Endothelial cell of umbilical vein (primary cell): ENCODE results near the gene MMP25. TPM values are rescaled to one million over a fixed set of nuclear protein-coding genes. Genes with fewer than 3 reads are reported as not detected.

Experiments
- BruUV-seq: library from RNA; stranded (reverse); fragments of 400-500 nt; replicated peaks from 2 replicates; lab custom pipeline; 2021; lab: Mats Ljungman, UMichigan
- CTCF ChIA-PET: fragments of 300-600, 350-600 bp; sonication (Branson Sonifier 250); formaldehyde crosslinking; loops from one replicate; lab custom pipeline; 2021; ENCODE audit warnings: antibody characterized with exemption, inconsistent platforms; lab: Charles Lee
- POLR2A ChIA-PET: fragments of 300-600, 350-600 bp; sonication (Branson Sonifier 250); formaldehyde crosslinking; loops from one replicate; lab custom pipeline; 2021; ENCODE audit warnings: antibody characterized with exemption, inconsistent platforms; lab: Charles Lee
- DNase-seq: peaks from one replicate; pipeline ENCODE4 v3.0.0-alpha.2; 2011; ENCODE audit warnings: low read depth, low spot score
- FAIRE-seq: peaks from 2 replicates; lab custom pipeline; 2011; peaks lifted over from hg19 to GRCh38; lab: Jason Lieb, UNC
- H2AFZ ChIP-seq: 2 replicates; pipeline ENCODE4 v1.6.0; 2012; ENCODE audit warnings: low read depth, low read length, control low read depth, inconsistent platforms
- H3K27ac ChIP-seq: 2 replicates; pipeline ENCODE4 v1.5.1; 2011; ENCODE audit warnings: low read depth, mild to moderate bottlenecking, control low read depth, low read length, moderate library complexity; ENCODE audit not compliant: insufficient read depth
- H3K27me3 ChIP-seq, 2 experiments: 2 replicates each; pipeline versions ENCODE4 v1.6.0 to v1.6.1; 2011; ENCODE audit warnings: low read length in 2 of 2, mixed read lengths in 1 of 2; ENCODE audit not compliant: control insufficient read depth in 2 of 2, insufficient read depth in 2 of 2
- H3K36me3 ChIP-seq, 2 experiments: 2 replicates in 1 of 2; 3 replicates in 1 of 2; pipeline ENCODE4 v1.5.1; 2011; ENCODE audit warnings: low read length in 2 of 2, mild to moderate bottlenecking in 1 of 2, moderate library complexity in 1 of 2; ENCODE audit not compliant: control insufficient read depth in 2 of 2, insufficient read depth in 2 of 2; ENCODE audit errors: extremely low read depth in 1 of 2
- H3K4me1 ChIP-seq: 3 replicates; pipeline ENCODE4 v1.5.1; 2011; ENCODE audit warnings: mild to moderate bottlenecking, low read length; ENCODE audit not compliant: control insufficient read depth, insufficient read depth; ENCODE audit errors: extremely low read depth
- H3K4me2 ChIP-seq: 2 replicates; pipeline ENCODE4 v1.6.1; 2011; ENCODE audit warnings: low read length, control low read depth, mixed read lengths; ENCODE audit not compliant: insufficient read depth
- H3K4me3 ChIP-seq, 3 experiments: fragments of 200-600 bp in 1 of 3; sonication (generic), shearing (Covaris generic) in 1 of 3; replicated peaks in 1 of 3; 2 replicates each; pipeline ENCODE4 v1.5.1; 2011 to 2016; ENCODE audit warnings: control low read depth in 3 of 3, low read length in 3 of 3, mild to moderate bottlenecking in 2 of 3, inconsistent platforms in 1 of 3, low read depth in 1 of 3, moderate library complexity in 1 of 3; ENCODE audit not compliant: insufficient read depth in 1 of 3
- H3K79me2 ChIP-seq: 2 replicates; pipeline ENCODE4 v1.6.0; 2012; ENCODE audit warnings: low read length, inconsistent platforms; ENCODE audit not compliant: control insufficient read depth, insufficient read depth
- H3K9ac ChIP-seq: replicated peaks from 2 replicates; pipeline ENCODE3; 2011; ENCODE audit warnings: low read length, control low read depth; ENCODE audit not compliant: insufficient read depth; ENCODE audit errors: extremely low read depth
- H3K9me1 ChIP-seq: replicated peaks from 3 replicates; pipeline ENCODE4 v1.6.0; 2011; ENCODE audit warnings: mild to moderate bottlenecking, low read length; ENCODE audit not compliant: control insufficient read depth, insufficient read depth; ENCODE audit errors: extremely low read depth
- H3K9me3 ChIP-seq: replicated peaks from 2 replicates; pipeline ENCODE4 v1.5.1; 2012; ENCODE audit warnings: low read length, inconsistent platforms; ENCODE audit not compliant: control insufficient read depth, insufficient read depth
- H4K20me1 ChIP-seq: replicated peaks from 2 replicates; pipeline ENCODE3; 2011; ENCODE audit warnings: mild to moderate bottlenecking, low read length; ENCODE audit not compliant: control insufficient read depth, insufficient read depth; ENCODE audit errors: extremely low read depth
- CTCF ChIP-seq, 2 donors: IDR thresholded peaks; 1 replicate in 1 of 2; 2 replicates in 1 of 2; pipeline ENCODE4 v1.5.1; 2011; ENCODE audit warnings: low read length in 2 of 2, mild to moderate bottlenecking in 2 of 2, moderate library complexity in 2 of 2, control low read depth in 1 of 2, inconsistent platforms in 1 of 2, low read depth in 1 of 2; ENCODE audit not compliant: insufficient read depth in 1 of 2; ENCODE audit errors: extremely low read depth in 1 of 2
- EZH2 ChIP-seq: IDR thresholded peaks from 2 replicates; pipeline ENCODE4 v1.6.1; 2012; ENCODE audit warnings: borderline replicate concordance, low read depth, mild to moderate bottlenecking, moderate library complexity, low read length, inconsistent platforms; ENCODE audit not compliant: severe bottlenecking
- FOS ChIP-seq: IDR thresholded peaks from 2 replicates; pipeline ENCODE4 v1.6.1; 2011; ENCODE audit warnings: mild to moderate bottlenecking, low read length, moderate library complexity, borderline replicate concordance; ENCODE audit not compliant: insufficient read depth
- GATA2 ChIP-seq: IDR thresholded peaks from 2 replicates; pipeline ENCODE4 v1.7.0; 2011; ENCODE audit warnings: low read depth, mild to moderate bottlenecking, moderate library complexity, mixed read lengths, low read length; ENCODE audit not compliant: insufficient read length, insufficient read depth
- JUN ChIP-seq: IDR thresholded peaks from 2 replicates; pipeline ENCODE4 v1.6.1; 2011; ENCODE audit warnings: borderline replicate concordance, low read depth; ENCODE audit not compliant: insufficient read length, insufficient read depth
- MAX ChIP-seq: IDR thresholded peaks from 2 replicates; pipeline ENCODE4 v1.6.1; 2011; ENCODE audit not compliant: insufficient read depth, insufficient read length
- MYC ChIP-seq: IDR thresholded peaks from one replicate; pipeline ENCODE4 v1.6.1; 2011; ENCODE audit warnings: mild to moderate bottlenecking, low read depth, low read length
- POLR2A ChIP-seq: IDR thresholded peaks from 2 replicates; pipeline ENCODE4 v1.6.1; 2012; ENCODE audit warnings: low read depth, mild to moderate bottlenecking, control low read depth, low read length
- POLR2AphosphoS5 ChIP-seq: IDR thresholded peaks from 2 replicates; pipeline ENCODE4 v1.6.1; 2012; ENCODE audit warnings: low read depth, mild to moderate bottlenecking, control low read depth, low read length, moderate library complexity; ENCODE audit not compliant: insufficient read depth
- dilution Hi-C: fragments of 300-500 bp; cut with MboI; formaldehyde crosslinking; loops from one replicate; pipeline ENCODE4 v1.15.0; 2019; ENCODE audit warnings: low sequenced_read_pairs; ENCODE audit not compliant: extremely low pct_ligation_motif_present
- intact Hi-C: fragments of 100-400 bp; cut with micrococcal nuclease; formaldehyde crosslinking; loops from one replicate; pipeline ENCODE4 v1.10.0; 2022
- polyA plus RNA-seq, 4 experiments: library from polyadenylated mRNA; depleted of rRNA in 3 of 4; stranded (reverse) in 3 of 4; unstranded in 1 of 4; fragments of >200 nt; gene quantifications; 2 replicates each; pipeline versions ENCODE4 v1.2.1 to v1.2.3, GENCODE V29; 2011 to 2012; ENCODE audit warnings: missing spikeins in 1 of 4
- total RNA-seq: library from RNA; stranded (reverse); gene quantifications from 2 replicates; pipeline ENCODE4 v1.2.3, GENCODE V29; 2021

MMP25 gene
- total and polyA plus RNA-seq, 2 donors (not counting 3 experiments of a cell fraction or from before 2014, with no cell fraction given), result 0.08 to 0.35 TPM

GRCh38 chr16:3099732-3100499, 53.6 kb downstream of the MMP25 start:
- Histone ChIP-seq H4K20me1 (no peaks in the 10 kb centered on the region), H3K27ac (no peak overlapping the region), H3K79me2 (no peaks in the 10 kb centered on the region), H3K27me3 (peaks cover 0 to 2% of the 10 kb centered on the region in 2 experiments), H3K4me2 (peak overlapping the region; percentile 1), H3K9me1 (no peaks in the 10 kb centered on the region), H3K4me3 (no peak overlapping the region), H2AFZ (peak overlapping the region; percentile 45), H3K36me3 (no peaks in the 10 kb centered on the region), H3K4me1 (peaks cover 26% of the 10 kb centered on the region), H3K9me3 (no peaks in the 10 kb centered on the region), H3K9ac (no peak overlapping the region)
- BruUV-seq, result no TSS peak
- no peak for TF ChIP-seq EZH2
- TF ChIP-seq FOS, result no peak
- no peak for TF ChIP-seq POLR2A
- no peak for TF ChIP-seq GATA2
- no peak for TF ChIP-seq CTCF (IDR thresholded peaks at IDR 0.05; ENCODE audit: extremely low read depth in 1 of 2, insufficient read depth in 1 of 2, low read depth in 1 of 2, low read length in 2 of 2)
- no peak for TF ChIP-seq MYC
- no peak for TF ChIP-seq POLR2AphosphoS5
- no peak for TF ChIP-seq JUN
- no peak for TF ChIP-seq MAX
- intact Hi-C loops (loop anchor here (2.0 kb wide), 1 partner anchor 35 kb away; the partner anchor contains the start of gene ZNF213), dilution Hi-C loops (no loop called here)
- FAIRE-seq (peak; percentile 93), DNase-seq (peak; percentile 81)
- ChIA-PET CTCF (interaction anchor here (3.4 to 4.8 kb wide), 2 partner anchors 29 to 41 kb away, joined by 29 to 49 read pairs; no protein-coding TSS in a partner anchor), POLR2A (no interaction called here)
